EH (cell line): ENCODE results near the gene IMP4.

Experiments
- DNase-seq: peaks from one replicate; pipeline ENCODE4 v3.0.0-alpha.2; 2015; ENCODE audit warnings: low read depth

Gene IMP4

DNA sequence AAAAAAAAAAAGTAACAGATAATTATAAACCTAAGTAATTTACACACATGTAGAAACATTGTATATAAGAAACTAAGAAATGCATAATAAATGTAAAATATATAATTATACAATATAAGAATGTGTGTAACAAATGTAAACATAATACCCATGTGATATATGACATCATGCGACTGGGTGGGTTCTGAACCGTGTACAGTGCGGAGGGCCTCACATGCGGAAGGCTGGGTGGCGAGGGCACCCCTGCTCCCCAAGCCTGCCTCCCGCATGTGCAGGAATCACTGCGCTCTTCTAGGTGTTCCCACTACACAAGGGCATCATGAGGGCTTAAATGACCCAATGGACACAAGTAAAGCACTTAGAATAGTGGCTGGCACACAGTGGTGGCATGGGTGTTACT lies 15.2 kb downstream of the IMP4 start:
- no peak for DNase-seq

DNA sequence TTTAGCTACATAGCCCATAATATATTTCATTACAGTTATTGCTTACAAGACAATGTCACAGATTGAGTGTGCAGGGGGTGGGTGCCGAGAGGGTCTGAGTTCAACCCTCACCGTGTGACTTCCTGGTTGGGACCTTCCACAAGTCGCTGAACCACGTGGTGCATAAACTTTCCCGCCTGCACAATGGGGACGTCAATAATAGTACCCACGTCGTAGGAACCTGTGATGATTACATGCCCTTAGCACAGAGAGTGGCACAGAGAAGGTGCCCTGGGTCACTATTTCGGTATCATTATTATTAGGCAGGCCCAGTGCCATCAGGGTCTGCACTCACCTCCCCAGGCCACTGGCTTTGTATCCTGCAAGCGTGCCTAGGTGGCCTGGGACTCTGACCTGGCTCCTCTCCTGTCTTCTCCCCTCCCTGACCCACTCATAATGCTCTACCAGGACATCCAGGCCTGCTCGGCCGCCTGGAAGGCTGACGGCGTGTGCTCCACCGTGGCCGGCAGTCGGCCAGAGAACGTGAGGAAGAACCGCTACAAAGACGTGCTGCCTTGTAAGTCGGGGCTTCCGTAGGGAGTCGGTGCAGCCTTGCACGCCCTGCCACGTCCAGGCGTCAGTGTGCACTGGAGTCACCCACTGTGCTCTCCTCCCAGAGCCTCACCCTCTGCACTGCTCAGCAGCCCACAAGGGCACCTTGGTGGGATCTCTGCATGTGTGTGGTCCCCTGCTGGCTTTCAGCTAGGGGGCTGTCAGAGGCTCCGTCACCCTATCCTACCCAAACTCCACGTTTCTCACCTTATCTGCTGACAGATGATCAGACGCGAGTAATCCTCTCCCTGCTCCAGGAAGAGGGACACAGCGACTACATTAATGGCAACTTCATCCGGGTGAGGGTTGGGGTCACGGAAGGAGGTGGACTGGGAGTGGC lies 16.0 kb downstream of the IMP4 start:
- DNase-seq = no peak

DNA sequence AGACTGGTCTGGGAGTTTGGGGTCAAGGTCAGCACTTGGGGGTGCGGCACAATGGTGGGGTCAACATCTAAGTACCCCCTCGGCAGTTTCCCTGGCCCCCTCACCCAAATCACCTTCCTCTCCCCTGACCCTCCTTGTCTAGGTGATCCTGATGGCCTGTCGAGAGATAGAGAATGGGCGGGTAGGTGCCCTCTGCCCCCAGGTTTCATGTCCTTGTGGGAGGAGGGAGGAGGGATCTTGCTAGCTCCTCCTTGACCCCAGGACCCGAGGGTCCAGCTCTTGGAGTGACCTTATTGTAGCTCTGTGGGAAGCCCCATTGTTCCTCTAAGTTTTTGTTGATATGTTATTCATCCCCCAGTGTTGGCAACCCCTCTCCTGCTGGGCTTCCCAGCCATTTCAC lies 16.8 kb downstream of the IMP4 start:
- DNase-seq = no peak

DNA sequence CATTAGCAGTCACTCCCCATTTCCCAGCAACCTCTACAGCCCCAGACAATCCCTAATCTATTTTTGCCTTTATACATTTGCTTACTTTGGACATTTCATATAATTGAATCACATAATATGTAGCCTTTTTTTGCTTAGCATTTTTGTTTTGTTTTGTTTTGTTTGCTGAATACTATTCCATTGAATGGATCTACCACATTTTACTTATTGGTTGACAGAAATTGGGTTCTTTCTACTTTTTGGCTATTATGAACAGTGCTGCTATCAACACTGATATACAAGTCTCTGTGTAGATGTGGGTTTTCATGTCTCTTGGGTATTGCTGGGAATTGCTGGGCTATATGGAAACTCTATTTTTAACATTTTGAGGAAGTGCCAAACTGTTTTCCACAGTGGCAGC lies 20.8 kb downstream of the IMP4 start:
- no peak for DNase-seq

DNA sequence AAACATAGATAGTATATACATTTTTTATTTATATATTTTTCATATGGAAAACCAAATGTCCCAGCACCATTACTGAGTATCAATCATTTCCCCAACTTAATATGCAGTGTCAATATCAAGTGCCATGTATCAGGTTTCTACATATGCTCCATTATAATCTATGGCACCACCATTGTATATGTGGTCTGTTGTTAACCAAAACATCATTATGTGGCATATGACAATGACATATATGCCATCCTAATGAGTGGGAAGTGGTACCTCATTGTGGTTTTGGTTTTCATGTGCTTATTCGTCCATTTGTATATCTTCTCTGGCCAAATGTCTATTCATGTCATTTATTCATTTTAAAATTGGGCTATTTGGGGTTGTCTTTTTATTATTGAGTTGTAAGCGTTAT lies 22.4 kb downstream of the IMP4 start:
- DNase-seq = no peak

DNA sequence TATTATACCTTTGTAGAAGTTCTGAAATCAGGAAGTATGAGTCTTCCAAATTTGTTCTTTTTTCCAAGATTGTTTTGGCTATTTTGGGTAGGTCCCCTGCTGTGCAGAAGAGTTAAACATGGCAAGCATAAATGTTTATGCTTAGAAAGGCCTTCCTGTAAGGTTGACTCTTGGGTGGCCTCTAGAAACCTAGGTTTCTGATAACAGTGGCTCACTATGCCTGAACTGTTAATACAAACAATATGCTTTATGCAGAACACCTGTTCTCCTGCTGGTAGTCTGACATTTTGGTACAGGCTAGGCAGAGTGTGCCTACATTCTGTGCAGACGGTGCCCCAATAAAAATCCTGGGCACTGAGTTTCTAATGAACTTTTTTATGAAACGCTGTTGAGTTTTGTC lies 23.3 kb downstream of the IMP4 start:
- no peak for DNase-seq

DNA sequence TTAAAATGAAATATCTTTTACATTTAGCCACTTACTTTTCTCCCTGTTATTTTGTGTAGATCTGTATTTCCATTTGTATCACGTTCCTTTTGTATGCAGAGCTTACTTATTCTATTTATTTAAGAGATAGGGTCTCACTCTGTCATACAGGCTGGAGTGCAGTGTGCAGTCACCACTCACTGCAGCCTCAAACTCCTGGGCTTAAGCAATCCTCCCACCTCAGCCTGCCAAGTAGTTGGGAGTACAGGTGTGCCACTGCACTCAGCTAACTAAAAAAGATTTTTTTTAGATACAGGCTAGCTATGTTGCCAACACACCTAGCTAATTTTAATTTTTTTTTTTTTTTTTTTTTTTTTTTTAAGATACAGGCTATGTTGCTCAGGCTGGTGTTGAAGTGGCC lies 24.0 kb downstream of the IMP4 start:
- no peak for DNase-seq

DNA sequence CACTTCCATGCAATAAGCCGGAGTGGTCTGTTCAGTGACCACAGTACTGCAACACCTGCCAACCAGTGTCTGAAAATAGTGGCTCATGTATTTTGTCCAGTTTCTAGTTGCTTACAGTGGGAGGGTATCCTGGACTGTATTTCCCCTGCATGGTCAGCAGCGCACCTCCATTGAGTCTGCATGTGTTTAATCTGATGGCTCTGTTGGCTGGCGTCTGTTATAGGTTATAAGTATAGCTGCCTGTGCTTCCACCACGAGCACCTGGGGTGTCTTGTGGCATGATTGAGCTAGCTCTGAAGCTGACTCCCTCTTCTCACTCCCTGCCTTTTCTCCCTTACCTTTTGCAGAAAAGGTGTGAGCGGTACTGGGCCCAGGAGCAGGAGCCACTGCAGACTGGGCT lies 26.1 kb downstream of the IMP4 start:
- no peak for DNase-seq

DNA sequence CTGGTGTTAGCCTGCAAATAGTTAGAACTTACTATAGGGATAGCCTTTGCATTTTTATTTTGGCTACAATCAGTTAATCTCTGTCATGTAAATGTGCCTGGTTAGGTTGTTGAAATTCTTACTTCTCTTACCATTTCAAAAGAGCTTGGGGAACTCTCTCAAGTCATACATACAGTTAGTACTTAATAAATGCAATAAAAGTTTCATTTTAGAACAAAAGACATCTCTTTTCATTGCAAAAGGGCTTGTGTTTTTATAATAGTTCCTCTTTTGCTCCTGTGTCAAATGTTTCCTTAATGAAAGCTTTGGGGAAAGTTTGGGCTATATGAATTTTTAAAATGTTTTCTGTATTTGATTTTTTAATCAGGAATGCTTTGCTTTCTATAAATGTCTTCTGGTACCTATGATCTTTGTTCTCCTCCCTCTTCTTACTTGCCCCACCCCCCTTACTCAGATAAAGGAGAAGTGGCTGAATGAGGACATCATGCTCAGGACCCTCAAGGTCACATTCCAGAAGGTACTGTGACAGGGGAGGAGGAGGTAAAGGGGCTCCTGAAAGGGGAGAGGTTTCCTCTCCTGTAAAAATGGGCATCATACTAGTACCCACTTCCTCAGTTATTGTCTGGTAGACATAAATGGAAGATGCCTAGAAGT lies 26.7 kb downstream of the IMP4 start:
- DNase-seq = no peak

DNA sequence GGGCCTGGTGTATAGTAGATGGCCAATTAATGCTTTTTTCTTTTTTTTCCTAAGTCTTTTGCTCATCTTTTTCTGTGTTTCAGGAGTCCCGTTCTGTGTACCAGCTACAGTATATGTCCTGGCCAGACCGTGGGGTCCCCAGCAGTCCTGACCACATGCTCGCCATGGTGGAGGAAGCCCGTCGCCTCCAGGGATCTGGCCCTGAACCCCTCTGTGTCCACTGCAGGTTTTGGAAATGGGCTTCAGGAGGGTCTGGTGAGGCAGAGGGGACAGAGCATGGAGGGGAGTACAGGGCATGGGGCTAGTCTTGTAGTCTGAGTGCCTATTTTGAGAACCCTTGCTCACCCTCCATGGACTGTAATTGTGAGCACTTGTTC lies 27.3 kb downstream of the IMP4 start:
- no peak for DNase-seq

DNA sequence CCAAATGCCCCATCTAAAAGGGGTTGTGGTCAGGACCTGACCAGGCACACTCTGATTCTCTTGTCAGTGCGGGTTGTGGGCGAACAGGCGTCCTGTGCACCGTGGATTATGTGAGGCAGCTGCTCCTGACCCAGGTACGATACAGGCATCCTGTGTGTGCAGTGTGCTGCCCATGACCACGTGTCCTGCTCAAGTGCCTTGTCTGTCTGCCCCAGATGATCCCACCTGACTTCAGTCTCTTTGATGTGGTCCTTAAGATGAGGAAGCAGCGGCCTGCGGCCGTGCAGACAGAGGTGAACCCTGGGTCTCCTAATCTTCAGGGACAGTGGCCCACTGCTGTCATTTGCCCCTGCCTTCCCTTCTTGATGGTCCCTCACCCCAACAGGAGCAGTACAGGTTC lies 27.8 kb downstream of the IMP4 start:
- no peak for DNase-seq

DNA sequence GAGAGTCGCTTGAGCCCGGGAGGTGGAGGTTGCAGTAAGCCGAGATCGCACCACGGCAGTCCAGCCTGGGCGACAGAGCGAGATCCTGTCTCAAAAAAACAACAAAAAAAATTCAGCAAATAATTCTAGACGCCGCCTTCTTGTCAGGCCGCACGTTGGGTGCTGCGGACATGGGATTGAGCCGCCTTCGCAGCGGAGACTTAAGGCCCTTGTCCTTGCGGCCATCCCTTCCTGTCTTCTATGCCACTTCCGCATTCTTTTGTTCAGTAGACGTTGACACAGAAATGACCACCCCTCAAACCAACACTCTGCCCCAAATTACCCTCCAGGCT lies 29.0 kb downstream of the IMP4 start:
- peak; percentile 73 for DNase-seq

DNA sequence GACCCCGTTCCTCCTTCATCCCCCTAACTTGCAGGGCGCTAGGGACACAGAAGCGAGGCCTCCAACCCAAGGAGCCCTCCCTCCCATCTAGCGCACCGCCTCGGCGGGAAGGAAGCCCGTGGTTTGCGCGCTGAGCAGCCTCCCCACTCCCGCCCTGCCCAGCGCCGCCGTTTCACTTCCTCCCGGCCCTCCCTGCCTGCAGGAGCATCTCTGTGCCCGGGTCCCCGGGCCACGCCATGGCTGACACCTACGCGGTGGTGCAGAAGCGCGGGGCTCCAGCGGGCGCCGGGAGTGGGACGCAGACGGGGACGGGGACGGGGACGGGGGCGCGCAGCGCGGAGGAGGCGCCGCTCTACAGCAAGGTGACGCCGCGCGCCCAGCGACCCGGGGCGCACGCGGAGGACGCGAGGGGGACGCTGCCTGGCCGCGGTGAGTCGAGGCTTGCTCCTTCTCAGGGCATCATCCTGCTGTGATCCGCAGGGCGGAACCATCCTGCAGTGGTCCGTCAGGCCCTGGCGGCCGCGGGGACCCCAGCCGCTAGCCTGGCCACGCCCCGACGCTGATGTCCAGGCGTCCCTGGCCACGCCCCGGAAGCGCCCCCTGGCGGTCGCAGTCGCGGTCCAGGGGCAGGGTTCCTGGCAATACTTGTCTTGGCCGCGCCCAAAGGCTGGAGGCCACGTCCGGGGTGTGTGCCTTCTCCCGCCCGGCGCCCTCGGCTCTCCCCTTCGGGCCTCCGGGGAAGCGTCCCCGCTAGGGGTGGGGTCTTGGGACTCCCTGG lies 29.5 kb downstream of the IMP4 start:
- DNase-seq = peak; percentile 87

DNA sequence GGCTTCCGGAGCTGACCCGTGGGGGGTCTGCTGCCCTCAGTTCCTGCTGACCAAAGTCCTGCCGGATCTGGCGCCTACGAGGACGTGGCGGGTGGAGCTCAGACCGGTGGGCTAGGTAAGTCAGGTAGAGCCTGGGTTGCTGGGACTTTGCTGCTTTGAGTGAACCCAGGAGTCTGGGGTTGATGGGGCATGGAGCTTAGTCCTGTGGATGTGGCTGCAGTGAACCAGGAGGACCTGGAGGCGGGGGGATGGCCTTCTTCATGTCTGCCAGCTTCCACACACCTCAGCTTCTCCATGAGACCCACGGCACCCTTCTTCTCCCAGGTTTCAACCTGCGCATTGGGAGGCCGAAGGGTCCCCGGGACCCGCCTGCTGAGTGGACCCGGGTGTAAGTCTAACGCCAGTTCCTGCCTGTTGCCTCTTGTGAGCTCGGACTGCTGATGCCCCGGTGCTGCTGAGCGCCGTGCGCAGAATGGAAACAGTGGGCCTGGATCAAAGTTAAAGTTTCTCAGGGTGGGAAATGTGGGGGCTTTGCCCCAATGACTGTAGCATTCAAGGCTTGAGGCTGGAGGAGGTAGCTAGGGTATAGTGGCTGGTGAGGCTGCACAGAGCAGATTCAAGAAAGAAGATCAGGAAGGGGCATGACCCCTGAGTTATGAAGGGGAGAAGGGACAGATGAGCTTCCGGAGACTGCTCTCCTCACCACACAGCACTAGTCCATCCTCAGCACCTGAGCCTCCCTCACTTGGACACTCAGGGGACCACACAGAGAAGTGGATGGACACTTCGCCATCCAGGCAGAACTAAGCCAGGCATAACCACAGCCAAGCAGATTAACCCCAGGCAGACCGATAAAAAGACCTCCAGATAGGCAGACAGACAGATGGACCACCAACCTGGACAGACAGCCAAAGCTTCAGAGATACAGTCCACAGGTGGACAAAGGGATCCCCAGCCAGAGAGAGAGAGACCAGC lies 30.4 kb downstream of the IMP4 start:
- no peak for DNase-seq

DNA sequence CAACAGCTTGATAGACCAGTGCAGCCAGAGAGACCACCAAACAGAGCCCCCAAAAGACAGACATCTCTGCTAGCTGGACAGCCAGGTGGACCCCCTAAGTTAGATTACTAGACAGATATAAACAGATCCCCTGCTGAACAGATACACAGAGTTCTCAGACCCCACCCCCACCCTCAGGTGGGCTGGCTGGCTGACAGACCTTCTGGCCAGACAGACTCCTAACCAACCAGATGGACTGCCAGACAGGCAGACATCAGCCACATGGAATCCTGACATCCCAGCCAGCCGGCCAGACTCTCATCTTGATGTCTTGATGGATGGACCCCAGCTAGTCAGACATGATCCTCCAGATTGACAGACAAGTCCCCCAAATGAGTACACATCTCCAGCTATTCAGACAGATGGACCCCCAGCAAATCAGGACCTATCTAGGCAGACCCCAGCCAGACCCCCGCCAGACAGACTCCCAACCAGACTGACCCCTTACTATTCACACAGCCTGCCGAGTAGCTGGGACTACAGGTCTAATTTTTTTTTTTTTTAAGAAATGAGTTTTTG lies 31.2 kb downstream of the IMP4 start:
- no peak for DNase-seq

DNA sequence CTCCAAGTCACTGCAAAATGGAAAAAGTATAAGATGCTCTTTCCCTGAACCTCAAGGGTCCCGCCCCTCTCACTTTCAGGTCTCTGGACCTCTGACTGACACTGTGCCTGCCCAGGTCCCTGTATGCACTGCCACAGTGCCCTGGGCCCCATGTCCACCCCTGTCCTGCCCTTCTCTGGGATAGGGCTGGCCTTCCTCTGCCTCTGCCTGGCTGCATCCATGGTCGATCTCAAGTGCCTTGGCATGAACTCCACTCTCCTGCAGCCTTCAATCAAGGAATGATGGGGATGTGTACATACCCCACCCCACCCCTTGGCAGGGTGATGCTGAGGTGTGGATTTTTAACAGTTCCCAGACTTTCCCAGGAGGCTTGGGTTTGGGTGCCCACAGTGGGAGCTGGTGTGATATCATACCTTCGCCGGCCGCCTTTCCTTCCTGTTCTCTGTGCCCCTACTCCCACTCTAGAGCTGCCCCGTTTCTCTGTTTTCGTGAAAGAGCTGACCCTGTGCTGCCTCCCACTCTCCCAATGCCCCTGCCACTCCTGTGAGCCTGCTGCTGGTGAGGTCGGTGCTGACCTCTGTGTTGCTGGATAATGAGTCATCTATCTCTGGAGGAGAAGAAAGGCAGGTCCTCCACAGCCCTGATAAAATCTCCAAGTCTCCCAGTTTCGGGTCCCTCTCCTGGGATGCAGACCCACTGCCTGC lies 32.0 kb downstream of the IMP4 start:
- DNase-seq = peak; percentile 57

DNA sequence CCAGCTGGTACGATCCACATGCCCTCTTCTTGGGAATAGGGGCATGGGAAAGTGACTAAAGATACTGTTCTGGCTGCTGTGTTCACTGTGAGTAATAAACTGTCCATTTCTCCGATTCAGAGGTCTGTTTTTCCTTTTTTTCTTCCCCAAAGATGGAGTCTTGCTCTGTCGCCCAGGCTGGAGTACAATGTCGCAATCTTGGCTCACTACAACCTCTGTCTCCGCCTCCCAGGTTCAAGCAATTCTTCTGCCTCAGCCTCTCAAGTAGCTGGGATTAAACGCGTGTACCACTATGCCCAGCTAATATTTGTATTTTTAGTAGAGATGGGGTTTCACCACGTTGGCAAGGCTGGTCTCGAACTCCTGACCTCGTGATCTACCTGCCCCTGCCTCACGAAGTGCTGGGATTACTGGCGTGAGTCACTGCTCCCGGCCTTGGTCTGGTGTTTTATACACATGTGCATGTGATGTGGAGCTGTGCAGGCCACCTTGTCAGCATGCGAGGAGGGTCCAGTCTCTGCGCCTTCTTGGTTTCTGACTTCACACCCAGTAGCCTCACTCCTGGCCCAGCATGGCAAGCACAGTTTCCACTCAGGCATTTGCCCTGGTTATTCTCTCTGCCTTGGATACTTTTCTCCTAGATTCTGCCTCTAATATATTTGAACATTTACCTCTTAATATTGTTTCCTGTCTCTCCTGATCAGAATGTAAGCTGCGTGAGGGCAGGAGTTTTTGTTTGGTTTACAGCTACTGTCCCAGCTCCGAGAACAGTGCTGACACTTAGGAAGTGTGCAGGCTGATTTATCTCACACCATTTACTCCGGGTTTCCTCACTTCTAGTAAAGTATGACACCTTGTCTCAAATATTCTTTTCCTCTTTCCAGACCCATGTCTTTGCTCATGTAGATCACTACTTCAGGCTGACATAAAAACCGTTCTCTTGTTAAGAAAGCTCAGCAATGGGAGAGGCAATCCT lies 32.9 kb downstream of the IMP4 start:
- no peak for DNase-seq

DNA sequence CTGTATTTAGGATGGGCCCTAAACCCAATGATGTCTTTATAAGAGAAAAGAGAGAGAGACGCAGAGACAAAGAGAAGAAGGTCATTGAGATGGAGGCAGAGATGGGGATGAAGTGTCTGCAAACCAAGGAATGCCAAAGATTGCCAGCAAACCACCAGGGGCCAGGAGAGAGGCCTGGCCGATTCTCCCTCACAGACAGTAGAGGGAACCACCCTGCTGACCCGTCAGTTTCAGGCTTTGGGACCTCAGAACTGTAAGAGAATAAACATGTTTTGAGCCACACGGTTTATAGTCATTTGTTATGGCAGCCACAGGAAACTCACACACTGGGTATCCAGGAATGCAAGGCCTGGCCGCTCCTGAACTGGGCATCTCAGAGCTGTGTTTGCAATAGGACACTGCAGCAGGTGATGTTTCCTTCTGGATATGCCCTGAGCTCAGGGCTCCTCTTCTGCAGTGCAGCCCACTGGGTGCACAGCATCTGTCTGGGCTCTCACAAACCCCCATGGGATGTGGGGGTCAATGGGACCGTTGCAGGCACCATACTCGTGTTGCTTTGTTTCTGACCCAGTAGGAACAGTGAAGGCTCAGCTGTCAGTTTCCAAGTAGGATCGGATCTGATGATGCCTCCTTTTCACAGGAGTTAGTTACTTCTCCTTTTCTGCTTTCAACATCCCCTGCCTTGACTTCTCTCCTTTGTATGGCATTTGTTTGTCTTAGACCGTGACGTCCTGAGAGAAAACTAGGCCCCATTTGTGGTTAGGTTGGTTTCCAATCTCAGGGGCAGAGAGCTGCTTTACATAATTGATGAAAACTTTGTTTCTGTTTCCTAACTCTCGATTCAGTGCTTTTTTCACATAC lies 34.0 kb downstream of the IMP4 start:
- DNase-seq = no peak

DNA sequence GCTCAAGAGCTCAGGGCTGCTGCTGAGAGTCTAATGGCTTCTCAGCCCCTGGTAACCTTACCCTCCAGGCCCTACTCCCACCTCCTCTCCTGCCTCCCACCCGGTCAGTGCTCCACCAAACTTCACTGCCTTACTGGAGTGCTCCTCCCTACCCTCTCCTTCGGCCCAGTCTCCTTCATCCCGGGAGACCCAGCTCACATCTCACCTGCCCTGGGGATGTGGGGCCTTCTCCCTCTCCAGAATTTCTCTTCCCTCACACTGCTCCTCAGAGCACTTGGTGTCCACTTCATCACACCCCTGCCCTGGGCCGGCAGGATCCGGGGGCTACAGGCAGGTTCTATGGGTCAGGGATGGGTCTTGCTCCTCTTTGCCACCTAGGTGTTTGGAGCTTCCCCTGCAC lies 34.8 kb downstream of the IMP4 start:
- DNase-seq = no peak
